Mammary epithelial cell (primary cell): ENCODE results near the gene HADH.

Source experiments
- CTCF ChIP-seq, 2 donors: IDR thresholded peaks in 1 of 2; conservative IDR thresholded peaks in 1 of 2; 2 replicates each; pipeline ENCODE4 v1.5.1; 2011 to 2012; ENCODE audit warnings: inconsistent platforms in 2 of 2, low read length in 2 of 2, mild to moderate bottlenecking in 2 of 2, control low read depth in 1 of 2, low read depth in 1 of 2; ENCODE audit not compliant: insufficient read depth in 1 of 2; ENCODE audit errors: extremely low read depth in 1 of 2
- EZH2 ChIP-seq: IDR thresholded peaks from 2 replicates; pipeline ENCODE4 v1.6.1; 2012; ENCODE audit warnings: low read length, inconsistent platforms, borderline replicate concordance

DNA sequence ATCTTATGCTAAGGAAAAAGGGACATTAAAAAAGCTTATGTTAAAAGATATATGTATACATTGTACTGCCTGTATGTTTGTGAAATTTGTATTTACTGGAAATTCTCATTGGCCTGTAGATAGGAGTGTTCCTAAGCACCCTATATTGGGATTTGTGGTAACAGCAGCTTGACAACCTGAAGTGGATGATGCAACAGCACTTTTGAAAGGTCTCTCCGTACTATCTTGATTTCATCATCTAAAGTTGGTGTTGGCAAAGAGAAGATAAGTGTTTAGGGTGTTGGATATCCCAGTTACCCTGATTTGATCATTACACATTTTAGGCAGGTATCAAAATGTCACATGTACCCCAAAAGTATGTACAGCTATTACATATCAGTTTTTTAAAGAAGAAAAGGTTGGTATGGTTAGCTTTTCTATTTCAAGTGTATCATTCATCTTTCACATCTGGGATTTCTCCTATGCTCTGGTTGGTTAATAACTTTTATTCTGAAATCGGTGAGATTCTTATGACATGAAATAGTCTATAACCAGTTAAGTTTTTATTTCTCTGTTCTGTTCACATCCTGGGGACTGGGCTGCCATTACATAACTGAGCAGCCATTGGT is 10.3 kb downstream of the HADH start:
- TF ChIP-seq CTCF (conservative IDR thresholded peaks at IDR 0.05 in 1 of 2, IDR thresholded peaks at IDR 0.05 in 1 of 2; ENCODE audit: extremely low read depth in 1 of 2, insufficient read depth in 1 of 2, low read depth in 1 of 2, low read length in 2 of 2) (no peak), EZH2 (no peak)
